Bronchial epithelial cell (primary cell): ENCODE measurements around the gene MOSPD3. TPM values are rescaled to one million over a fixed set of nuclear protein-coding genes. Genes with fewer than 3 reads are reported as not detected.
A peak's percentile ranks its signal among the peaks of the same experiment; 100 is the strongest.
"Not testable (repeated sequence)": the region's sequence is repeated elsewhere in the genome, so short reads cannot be mapped to it uniquely, and the experiment has no call there.

Experiments used
- DNase-seq: peaks from one replicate; pipeline ENCODE4 v3.0.0-alpha.2; 2010; ENCODE audit warnings: low read depth
- FAIRE-seq: peaks from 2 replicates; lab custom pipeline; 2011; peaks lifted over from hg19 to GRCh38; lab: Jason Lieb, UNC
- H3K27me3 ChIP-seq: 2 replicates; pipeline ENCODE4 v1.5.1; 2011; ENCODE audit warnings: low read length; ENCODE audit not compliant: control insufficient read depth, insufficient read depth
- H3K36me3 ChIP-seq: 2 replicates; pipeline ENCODE4 v1.5.1; 2011; ENCODE audit warnings: low read length; ENCODE audit not compliant: control insufficient read depth, insufficient read depth
- H3K4me3 ChIP-seq: 2 replicates; pipeline ENCODE4 v1.5.1; 2011; ENCODE audit warnings: mild to moderate bottlenecking, low read depth, low read length, control low read depth
- total RNA-seq: library from RNA; depleted of rRNA; stranded (reverse); fragments of >200 nt; gene quantifications from 2 replicates; pipeline ENCODE4 v1.2.1, GENCODE V29; 2014
- TF ChIP-seq, protein P1 (sequence below): IDR thresholded peaks from 2 replicates; pipeline ENCODE4 v1.5.1; 2011; ENCODE audit warnings: mild to moderate bottlenecking, moderate library complexity, low read length, control low read depth, inconsistent platforms; ENCODE audit not compliant: insufficient read depth, severe bottlenecking

The MOSPD3 gene, protein sequence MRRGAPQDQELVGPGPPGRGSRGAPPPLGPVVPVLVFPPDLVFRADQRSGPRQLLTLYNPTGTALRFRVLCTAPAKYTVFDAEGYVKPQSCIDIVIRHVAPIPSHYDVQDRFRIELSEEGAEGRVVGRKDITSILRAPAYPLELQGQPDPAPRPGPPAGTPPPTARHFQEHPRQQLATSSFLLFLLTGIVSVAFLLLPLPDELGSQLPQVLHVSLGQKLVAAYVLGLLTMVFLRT
- total RNA-seq, result 1.8 and 1.9 TPM in 2 replicates

DNA sequence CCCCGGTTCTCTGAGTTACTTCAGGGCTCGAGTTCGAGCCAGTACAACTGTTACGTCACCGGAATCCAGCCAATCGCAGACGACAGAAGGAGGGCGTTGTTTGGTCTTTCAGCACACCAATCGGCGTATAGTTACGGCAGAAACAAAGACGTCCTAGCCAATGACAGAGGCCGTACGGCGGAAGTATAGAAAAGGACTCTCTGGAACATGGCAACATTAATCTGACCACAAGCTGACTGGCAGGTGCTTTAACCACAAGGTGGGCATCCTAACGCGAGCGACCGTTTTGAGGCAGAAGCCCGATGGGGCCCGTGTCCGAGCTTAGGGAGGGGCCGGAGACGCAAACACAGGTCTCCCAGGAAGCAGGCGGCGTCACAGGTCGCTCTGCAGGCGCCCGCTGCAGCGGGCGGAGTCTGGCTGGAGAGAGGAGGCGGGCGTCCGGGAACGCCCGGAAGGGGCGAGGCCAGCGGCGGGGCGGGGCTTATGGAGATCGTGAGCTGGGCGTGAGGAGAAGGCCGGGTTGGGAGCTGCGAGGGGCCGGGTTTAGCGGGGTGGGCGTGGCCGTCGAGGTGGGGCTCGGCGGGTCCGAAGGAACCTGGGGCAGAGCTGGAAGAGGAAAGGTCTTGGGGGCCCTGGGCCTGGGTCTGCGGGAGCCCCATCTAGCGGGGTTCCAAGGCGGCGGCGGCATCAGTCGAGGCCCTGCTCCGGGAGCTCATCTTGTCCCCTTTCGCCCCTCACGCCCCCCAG, at the start of gene MOSPD3:
MOSPD3 (plus strand) TSS at position 558 of the 747 bp plus-strand sequence. CDS start 252 bp downstream, outside the sequence.
- Histone ChIP-seq H3K4me3 (peak within 1 kb of the TSS; percentile 72), H3K27me3 (no peaks in the 10 kb centered on the region), H3K36me3 (peaks cover 1% of the 10 kb centered on the region)
- FAIRE-seq (peak; percentile 84), DNase-seq (peak; percentile 100)
- TF ChIP-seq, protein P1, sequence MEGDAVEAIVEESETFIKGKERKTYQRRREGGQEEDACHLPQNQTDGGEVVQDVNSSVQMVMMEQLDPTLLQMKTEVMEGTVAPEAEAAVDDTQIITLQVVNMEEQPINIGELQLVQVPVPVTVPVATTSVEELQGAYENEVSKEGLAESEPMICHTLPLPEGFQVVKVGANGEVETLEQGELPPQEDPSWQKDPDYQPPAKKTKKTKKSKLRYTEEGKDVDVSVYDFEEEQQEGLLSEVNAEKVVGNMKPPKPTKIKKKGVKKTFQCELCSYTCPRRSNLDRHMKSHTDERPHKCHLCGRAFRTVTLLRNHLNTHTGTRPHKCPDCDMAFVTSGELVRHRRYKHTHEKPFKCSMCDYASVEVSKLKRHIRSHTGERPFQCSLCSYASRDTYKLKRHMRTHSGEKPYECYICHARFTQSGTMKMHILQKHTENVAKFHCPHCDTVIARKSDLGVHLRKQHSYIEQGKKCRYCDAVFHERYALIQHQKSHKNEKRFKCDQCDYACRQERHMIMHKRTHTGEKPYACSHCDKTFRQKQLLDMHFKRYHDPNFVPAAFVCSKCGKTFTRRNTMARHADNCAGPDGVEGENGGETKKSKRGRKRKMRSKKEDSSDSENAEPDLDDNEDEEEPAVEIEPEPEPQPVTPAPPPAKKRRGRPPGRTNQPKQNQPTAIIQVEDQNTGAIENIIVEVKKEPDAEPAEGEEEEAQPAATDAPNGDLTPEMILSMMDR, result no peak

DNA sequence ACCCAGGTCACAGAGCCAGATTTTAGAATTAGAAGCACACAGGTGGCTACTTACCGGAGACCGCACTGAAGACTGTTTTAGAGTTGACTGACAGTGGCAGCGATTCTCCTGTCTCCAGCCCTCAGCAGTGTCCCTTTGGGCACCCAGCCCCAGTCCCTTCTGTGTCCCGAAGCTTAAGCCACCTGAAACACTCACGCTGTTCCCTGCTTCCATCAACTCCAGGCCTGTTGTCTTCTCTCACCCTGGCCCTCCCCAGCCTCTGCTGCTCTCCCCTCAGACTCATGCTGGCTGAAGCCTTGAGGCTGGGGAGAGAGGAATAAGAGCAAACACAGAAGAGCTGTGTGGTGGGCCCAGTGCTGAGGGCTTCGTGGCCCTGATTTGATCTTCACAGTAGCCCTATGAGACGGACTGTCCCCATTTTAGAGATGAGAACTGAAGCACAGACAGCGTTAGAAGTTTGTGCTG, 49.2 kb upstream of the MOSPD3 start:
- no peaks in the 10 kb centered on the region for H3K27me3 ChIP-seq

DNA sequence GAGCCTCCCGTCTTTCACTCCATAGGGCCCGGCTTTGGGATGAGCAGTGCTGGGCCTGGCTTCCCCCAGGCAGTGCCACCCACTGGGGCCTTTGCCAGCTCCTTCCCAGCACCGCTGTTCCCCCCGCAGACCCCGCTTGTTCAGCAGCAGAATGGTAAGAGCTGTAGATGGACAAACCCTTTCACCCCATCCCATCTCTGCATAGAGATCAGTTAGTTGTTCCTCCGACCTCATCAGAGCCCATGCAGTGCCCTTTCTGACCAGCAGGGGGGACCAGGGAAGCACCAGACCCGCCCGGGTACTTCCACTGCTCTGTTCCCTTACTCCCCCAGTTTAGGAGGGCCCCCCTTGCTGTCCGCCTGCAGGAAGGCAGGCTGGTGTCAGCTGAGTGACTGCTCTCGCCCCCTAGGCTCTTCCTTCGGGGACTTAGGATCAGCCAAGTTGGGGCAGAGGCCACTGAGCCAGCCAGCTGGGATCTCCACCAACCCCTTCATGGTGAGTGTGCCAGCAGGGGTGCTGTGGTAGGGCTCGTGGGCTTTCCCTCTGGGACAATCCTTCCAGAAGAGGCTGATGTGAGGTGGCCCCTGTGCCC, 48.4 kb upstream of the MOSPD3 start:
- Histone ChIP-seq H3K36me3 (peaks cover 3% of the 10 kb centered on the region), H3K27me3 (no peaks in the 10 kb centered on the region), H3K4me3 (no peak overlapping the region)
- TF ChIP-seq, protein P1, result peak; percentile 98
- no peak for FAIRE-seq
- DNase-seq, result peak; percentile 41

More for the DNA sequence above, 49.2 kb upstream of the MOSPD3 start:
- TF ChIP-seq, protein P1, result no peak
- Histone ChIP-seq H3K36me3 (peaks cover 3% of the 10 kb centered on the region), H3K4me3 (no peak overlapping the region)
- FAIRE-seq (no peak), DNase-seq (no peak)

DNA sequence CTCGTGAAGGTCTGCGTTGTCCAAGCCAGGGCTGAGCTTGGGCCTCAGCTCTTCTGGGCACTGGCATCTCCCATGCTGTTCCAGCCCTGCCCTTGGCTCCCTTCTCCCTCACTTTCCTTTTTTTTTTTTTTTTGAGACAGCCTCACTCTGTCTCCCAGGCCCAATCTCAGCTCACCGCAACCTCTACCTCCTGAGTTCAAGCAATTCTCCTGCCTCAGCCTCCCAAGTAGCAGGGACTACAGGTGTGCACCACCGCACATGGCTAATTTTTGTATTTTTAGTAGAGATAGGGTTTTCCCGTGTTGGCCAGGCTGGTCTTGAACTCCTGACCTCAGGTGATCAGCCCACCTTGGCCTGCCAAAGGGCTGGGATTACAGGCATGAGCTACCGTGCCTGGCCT, 47.9 kb upstream of the MOSPD3 start:
- not testable (repeated sequence) for FAIRE-seq

DNA sequence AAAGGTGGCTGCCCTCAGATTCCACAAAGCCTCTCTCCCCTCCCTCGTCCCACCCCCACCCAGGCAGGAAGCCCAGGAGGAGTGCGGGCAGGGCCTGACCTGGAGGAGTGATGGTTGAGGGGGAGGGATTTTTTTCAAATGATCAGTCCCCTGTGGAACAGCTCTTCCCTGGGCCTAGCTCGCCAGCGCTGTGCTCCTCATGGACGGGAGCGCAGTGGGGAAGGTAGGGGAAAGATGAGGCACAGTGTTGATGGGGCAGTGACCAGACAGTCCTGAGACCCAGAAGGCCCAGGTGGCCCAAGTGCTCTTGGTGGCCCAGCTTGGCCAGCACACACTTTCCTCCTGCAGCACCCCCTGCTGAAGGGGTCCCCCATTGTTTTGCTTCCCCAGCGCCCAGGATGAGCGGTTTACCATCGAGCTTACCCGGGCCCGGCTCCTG, 47.2 kb upstream of the MOSPD3 start:
- FAIRE-seq, result no peak
- Histone ChIP-seq H3K27me3 (no peaks in the 10 kb centered on the region), H3K36me3 (peaks cover 3% of the 10 kb centered on the region), H3K4me3 (no peak overlapping the region)
- DNase-seq, result no peak
- TF ChIP-seq, protein P1, result no peak

More for the DNA sequence above, 47.9 kb upstream of the MOSPD3 start:
- not testable (repeated sequence) for DNase-seq, H3K4me3 ChIP-seq, H3K27me3 ChIP-seq, H3K36me3 ChIP-seq

DNA sequence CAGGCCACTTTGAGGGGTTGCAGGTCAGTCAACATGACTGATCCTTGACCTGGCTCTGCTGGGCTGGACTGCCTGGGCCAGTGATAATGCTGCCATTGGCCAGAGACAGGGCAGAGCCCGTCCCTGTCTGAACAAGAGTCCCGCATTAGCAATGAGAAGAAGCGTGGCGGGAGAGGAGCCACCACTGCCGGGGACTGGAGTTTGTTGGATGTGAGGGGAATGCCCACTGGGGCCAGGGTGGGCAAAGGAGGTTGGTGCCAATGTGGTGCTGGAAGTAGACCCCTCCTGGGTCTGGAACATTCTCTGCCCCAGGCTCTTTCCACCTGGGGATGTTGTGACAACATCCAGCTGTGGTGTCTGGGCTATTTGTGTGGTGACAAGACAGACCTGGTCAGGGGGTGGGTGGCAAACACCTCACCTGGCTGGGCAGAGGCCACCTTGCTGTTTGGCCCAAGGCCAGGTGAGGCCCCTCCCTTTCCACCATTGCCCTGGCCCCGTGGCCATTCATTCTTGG, 46.3 kb upstream of the MOSPD3 start:
- no peaks in the 10 kb centered on the region for H3K27me3 ChIP-seq
- DNase-seq (no peak), FAIRE-seq (no peak)
- no peak overlapping the region for H3K4me3 ChIP-seq
- TF ChIP-seq, protein P1, result no peak
- peaks cover 3% of the 10 kb centered on the region for H3K36me3 ChIP-seq
